Hepatocyte (in vitro differentiated cells): ENCODE measurements around the gene CHSY3.

Source experiments
- CTCF ChIP-seq: fragments of 200-600 bp; sonication (generic); IDR thresholded peaks from 2 replicates; pipeline ENCODE4 v1.5.1; 2016; ENCODE audit warnings: antibody characterized with exemption, mild to moderate bottlenecking; ENCODE audit not compliant: poor library complexity
- EZH2 ChIP-seq: fragments of 200-600 bp; sonication (generic); IDR thresholded peaks from 2 replicates; pipeline ENCODE4 v1.6.1; 2016; ENCODE audit warnings: antibody characterized with exemption, mild to moderate bottlenecking, borderline replicate concordance
- EZH2phosphoT487 ChIP-seq: fragments of 200-600 bp; sonication (generic); IDR thresholded peaks from one replicate; pipeline ENCODE4 v1.6.1; 2018; ENCODE audit warnings: antibody characterized with exemption, mild to moderate bottlenecking, low read depth, moderate library complexity; ENCODE audit not compliant: unreplicated experiment, severe bottlenecking

GRCh38 chr5:130183115-130183514 is 278.9 kb downstream of the CHSY3 start:
- TF ChIP-seq CTCF = no peak
- no peak for TF ChIP-seq EZH2
- no peak for TF ChIP-seq EZH2phosphoT487
